ENCODE data around the gene BCKDHA.

Gene BCKDHA

DNA sequence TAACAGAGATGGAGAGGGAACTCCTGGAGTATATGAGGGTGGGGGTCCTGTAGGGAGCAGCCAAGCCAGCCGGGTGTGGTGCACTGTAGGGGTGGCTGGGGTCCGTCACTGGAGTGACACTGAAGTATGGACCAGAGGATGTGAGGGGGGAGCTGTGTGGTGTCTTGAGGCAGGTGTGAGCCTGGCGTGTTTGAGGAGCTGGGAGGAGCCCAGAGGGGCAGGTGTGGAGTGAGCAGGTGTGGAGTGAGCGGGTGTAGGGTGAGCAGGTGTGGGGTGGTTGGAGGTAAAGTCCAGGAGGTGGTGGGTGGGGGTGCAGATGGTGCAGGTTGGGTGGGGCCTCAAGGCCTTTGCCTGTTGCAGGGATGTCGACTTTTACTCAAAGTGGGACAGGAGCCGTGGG, 23.7 kb downstream of the BCKDHA start:
- DNase-seq (ENCODE audit: insufficient read length, low spot score) (no peak), FAIRE-seq (no peak)
- no peak for TF ChIP-seq POLR2A (IDR thresholded peaks at IDR 0.05; ENCODE audit: low read depth, low read length)

- no peak for TF ChIP-seq POLR2A (IDR thresholded peaks at IDR 0.05; ENCODE audit: low read depth, low read length)
- FAIRE-seq, result no peak
- DNase-seq (ENCODE audit: insufficient read length, low spot score), result no peak
These were observed 24.4 kb downstream of the BCKDHA start for GRCh38 chr19:41421973-41422372.

DNA sequence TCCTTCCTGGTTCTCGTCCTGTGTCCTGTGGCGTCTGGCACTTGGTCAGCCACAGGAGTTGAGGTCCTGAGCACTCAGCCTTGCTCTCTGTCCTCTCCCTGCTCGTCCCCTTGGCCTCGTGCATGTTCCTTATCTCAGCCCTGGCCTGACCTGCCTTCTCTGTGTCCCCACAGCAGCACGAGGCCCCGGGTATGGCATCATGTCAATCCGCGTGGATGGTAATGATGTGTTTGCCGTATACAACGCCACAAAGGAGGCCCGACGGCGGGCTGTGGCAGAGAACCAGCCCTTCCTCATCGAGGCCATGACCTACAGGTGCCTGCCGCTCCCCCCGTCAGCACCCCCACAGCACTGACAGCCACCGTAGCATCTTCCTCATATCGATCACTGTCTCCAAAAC, 24.8 kb downstream of the BCKDHA start:
- TF ChIP-seq POLR2A (IDR thresholded peaks at IDR 0.05; ENCODE audit: low read depth, low read length), result no peak

GRCh38 chr19:41422955-41423354, 25.3 kb downstream of the BCKDHA start:
- TF ChIP-seq POLR2A (IDR thresholded peaks at IDR 0.05; ENCODE audit: low read depth, low read length), result no peak
- FAIRE-seq (no peak), DNase-seq (ENCODE audit: insufficient read length, low spot score) (no peak)

More for the DNA sequence above, 24.8 kb downstream of the BCKDHA start:
- FAIRE-seq, result no peak
- no peak for DNase-seq (ENCODE audit: insufficient read length, low spot score)

DNA sequence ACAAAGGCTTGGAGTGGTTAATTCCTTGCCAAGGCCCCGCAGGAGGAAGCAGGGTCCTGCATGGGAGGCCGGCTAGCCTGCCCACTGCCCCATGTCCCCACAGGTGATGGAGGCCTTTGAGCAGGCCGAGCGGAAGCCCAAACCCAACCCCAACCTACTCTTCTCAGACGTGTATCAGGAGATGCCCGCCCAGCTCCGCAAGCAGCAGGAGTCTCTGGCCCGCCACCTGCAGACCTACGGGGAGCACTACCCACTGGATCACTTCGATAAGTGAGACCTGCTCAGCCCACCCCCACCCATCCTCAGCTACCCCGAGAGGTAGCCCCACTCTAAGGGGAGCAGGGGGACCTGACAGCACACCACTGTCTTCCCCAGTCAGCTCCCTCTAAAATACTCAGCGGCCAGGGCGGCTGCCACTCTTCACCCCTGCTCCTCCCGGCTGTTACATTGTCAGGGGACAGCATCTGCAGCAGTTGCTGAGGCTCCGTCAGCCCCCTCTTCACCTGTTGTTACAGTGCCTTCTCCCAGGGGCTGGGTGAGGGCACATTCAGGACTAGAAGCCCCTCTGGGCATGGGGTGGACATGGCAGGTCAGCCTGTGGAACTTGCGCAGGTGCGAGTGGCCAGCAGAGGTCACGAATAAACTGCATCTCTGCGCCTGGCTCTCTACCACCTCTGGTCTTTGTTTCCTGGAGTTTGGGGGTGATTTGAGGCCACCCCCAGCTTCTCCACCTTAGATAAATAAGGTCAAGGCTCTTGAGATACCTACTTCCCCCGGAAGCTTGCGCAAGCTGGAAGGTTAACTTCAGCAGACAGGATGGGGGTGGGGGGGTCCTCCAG, 26.9 kb downstream of the BCKDHA start:
- no peak for FAIRE-seq
- no peak for DNase-seq (ENCODE audit: insufficient read length, low spot score)
- no peak for TF ChIP-seq POLR2A (IDR thresholded peaks at IDR 0.05; ENCODE audit: low read depth, low read length)

DNA sequence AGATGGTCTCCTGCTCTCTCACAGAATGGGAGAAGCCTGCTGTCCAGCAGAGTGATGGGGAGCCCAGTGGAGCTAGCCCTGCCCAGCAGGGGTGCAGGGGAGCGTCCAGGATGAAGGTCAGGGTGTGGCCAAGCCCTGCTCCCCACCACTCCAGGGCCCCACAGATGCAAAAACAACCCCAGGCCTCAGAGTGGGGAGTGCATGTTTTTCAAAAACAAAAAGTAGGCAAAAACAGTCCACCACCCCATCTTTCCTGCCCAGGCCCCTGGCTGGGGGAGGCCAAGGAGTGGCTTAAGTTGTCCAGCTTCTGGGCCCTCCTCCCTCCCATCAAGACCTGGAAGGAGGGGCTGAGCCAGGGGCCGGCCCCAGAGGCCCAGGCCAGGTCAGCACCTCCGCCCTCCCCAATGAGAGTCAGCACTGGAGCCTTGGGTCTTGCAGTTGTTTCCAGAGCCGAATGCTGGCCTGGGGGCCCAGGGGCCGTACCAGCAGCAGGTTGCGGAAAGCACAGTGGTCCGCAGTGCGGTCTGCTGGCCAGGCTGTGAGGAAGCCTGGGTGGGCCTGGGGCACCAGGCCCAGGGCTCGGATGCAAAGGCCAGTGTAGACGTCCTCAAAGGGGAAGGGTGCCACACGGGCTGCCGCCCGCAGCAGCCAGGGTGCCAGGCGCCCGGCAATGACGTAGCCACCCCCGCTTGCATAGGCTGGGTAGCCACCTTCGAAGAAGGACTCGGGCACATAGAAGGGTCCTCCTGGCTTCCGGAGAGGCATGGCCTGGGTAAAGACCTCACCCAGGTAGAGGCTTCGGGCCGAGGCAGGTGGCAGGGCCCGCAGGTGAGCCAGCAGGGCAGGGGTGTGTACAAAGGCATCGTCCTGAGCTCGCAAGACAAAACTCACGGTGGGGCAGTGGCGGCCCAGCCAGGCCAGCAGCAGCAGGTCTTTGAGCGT, 27.8 kb downstream of the BCKDHA start:
- no peak for DNase-seq (ENCODE audit: insufficient read length, low spot score)
- no peak for FAIRE-seq
- no peak for TF ChIP-seq POLR2A (IDR thresholded peaks at IDR 0.05; ENCODE audit: low read depth, low read length)

GRCh38 chr19:41426116-41426841, 28.7 kb downstream of the BCKDHA start:
- TF ChIP-seq POLR2A (IDR thresholded peaks at IDR 0.05; ENCODE audit: low read depth, low read length), result no peak
- FAIRE-seq, result no peak

GRCh38 chr19:41426952-41427646, 29.5 kb downstream of the BCKDHA start, which contains the start of gene B3GNT8:
Gene B3GNT8, minus strand, starts transcription at chr19:41427374. Its CDS starts 596 bp downstream, at chr19:41426778.
- TF ChIP-seq POLR2A (IDR thresholded peaks at IDR 0.05; ENCODE audit: low read depth, low read length), result no peak
- DNase-seq (ENCODE audit: insufficient read length, low spot score) (no peak), FAIRE-seq (no peak)

More at GRCh38 chr19:41426116-41426841, 28.7 kb downstream of the BCKDHA start:
- DNase-seq (ENCODE audit: insufficient read length, low spot score), result no peak

DNA sequence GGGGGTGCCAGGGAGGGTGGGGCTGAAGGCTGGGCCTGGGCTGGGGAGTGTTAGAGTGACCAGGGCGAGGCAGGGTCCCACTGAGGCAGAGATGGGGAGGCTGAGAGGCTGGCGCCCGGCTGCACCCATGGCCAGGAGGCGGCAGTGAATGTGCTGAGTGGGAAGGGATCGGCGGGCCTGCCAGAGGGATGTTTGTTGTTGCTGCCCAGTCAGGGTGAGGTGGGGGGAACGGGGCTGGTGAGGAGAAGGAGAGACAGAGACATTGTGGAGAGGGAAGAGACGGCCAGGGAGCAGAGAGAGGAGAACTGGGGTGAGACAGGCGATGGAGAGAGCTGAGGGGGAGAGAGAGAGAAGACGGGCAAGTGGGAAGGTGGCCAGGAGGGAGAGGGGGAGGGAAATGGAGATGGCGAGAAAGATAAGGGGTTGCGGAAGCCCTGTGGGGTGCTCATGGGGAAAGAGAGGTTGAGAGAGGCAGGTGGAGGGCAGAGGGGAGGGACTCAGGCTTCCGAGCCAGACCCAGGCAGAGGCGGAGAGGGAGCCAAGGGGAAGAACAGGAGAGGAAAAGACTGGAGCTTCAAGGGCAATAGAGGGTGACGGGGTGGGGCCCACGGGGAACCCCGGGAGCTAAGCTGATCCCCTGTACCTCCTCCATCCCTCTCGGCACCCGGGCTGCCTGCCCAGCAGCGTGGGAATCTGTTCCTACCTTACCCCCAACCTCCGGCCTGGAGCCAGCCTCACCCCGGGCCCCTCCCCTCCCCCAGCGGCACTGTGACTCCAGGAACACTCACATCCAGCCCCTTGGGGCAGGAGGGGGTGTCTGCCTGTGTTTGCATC, 30.2 kb downstream of the BCKDHA start:
- no peak for TF ChIP-seq POLR2A (IDR thresholded peaks at IDR 0.05; ENCODE audit: low read depth, low read length)
- DNase-seq (ENCODE audit: insufficient read length, low spot score) (no peak), FAIRE-seq (no peak)

GRCh38 chr19:41428481-41428859, 30.9 kb downstream of the BCKDHA start:
- DNase-seq (ENCODE audit: insufficient read length, low spot score) (no peak), FAIRE-seq (no peak)
- TF ChIP-seq POLR2A (IDR thresholded peaks at IDR 0.05; ENCODE audit: low read depth, low read length), result no peak

GRCh38 chr19:41430922-41431321, 33.3 kb downstream of the BCKDHA start:
- FAIRE-seq, result no peak
- DNase-seq (ENCODE audit: insufficient read length, low spot score), result no peak
- TF ChIP-seq POLR2A (IDR thresholded peaks at IDR 0.05; ENCODE audit: low read depth, low read length), result no peak
